K562 (cell line): ENCODE measurements around the gene CNGA4. TPM values are rescaled to one million over a fixed set of nuclear protein-coding genes. Genes with fewer than 3 reads are reported as not detected.

Experiments used
- ATAC-seq: fragments of 200-7000 bp; cut with Tn5 transposase; 3 replicates; pipeline ENCODE4 v1.9.1; 2020; ENCODE audit warnings: moderate library complexity
- BruUV-seq: library from RNA; stranded (reverse); fragments of 400-500 nt; replicated peaks from 2 replicates; lab custom pipeline; 2021; lab: Mats Ljungman, UMichigan
- CTCF ChIA-PET: fragments of 300-600 bp; formaldehyde crosslinking; extraction: SDS; loops from one replicate; lab custom pipeline; 2021; ENCODE audit warnings: low intra/inter-chr PET ratio; lab: Yijun Ruan, JAX
- POLR2A ChIA-PET: fragments of 300-600, 350-650 bp; sonication (Branson Sonifier 250); formaldehyde crosslinking; extraction: SDS; loops from one replicate; lab custom pipeline; 2021; ENCODE audit warnings: antibody characterized with exemption, inconsistent platforms; lab: Yijun Ruan, JAX
- DNase-seq, 4 experiments: peaks; one replicate each; pipeline versions ENCODE4 v3.0.0 to v3.0.0-alpha.2; 2011 to 2018; ENCODE audit warnings: low spot score in 3 of 4, mixed read lengths in 3 of 4; ENCODE audit errors: extremely low read depth in 1 of 4
- FAIRE-seq: peaks from 2 replicates; lab custom pipeline; 2011; peaks lifted over from hg19 to GRCh38; lab: Jason Lieb, UNC
- H2AFZ ChIP-seq: 2 replicates; pipeline ENCODE4 v1.6.0; 2011; ENCODE audit warnings: low read depth, low read length, control low read depth, inconsistent platforms
- H3K27ac ChIP-seq: fragments of 200-600 bp; 3 replicates; pipeline ENCODE4 v1.8.0; 2011; ENCODE audit warnings: low read depth, mild to moderate bottlenecking, control low read depth, inconsistent platforms, low read length, moderate library complexity, mixed read lengths; ENCODE audit errors: extremely low read depth
- H3K27me3 ChIP-seq, 2 experiments: fragments of 300-600 bp in 1 of 2; 2 replicates in 1 of 2; 3 replicates in 1 of 2; pipeline versions ENCODE4 v1.6.0 to v1.8.0; 2011; ENCODE audit warnings: inconsistent platforms in 2 of 2, low read length in 2 of 2, mild to moderate bottlenecking in 1 of 2, mixed read lengths in 1 of 2, moderate library complexity in 1 of 2; ENCODE audit not compliant: control insufficient read depth in 2 of 2, insufficient read depth in 2 of 2
- H3K36me3 ChIP-seq: fragments of 300-600 bp; 3 replicates; pipeline ENCODE4 v1.8.0; 2011; ENCODE audit warnings: mild to moderate bottlenecking, low read length, inconsistent platforms; ENCODE audit not compliant: control insufficient read depth, insufficient read depth
- H3K4me1 ChIP-seq, 2 experiments: fragments of 200-600 bp in 1 of 2; replicated peaks in 1 of 2; 2 replicates in 1 of 2; 3 replicates in 1 of 2; pipeline versions ENCODE4 v1.5.1 to v1.8.0; 2011; ENCODE audit warnings: inconsistent platforms in 2 of 2, low read length in 2 of 2, mild to moderate bottlenecking in 1 of 2, mixed read lengths in 1 of 2, moderate library complexity in 1 of 2; ENCODE audit not compliant: control insufficient read depth in 2 of 2, insufficient read depth in 2 of 2
- H3K4me2 ChIP-seq: 2 replicates; pipeline ENCODE4 v1.6.1; 2011; ENCODE audit warnings: low read length, control low read depth, inconsistent platforms, mixed read lengths; ENCODE audit not compliant: insufficient read depth
- H3K4me3 ChIP-seq: fragments of 200-600 bp; sonication (generic), shearing (Covaris generic); 2 replicates; pipeline ENCODE4 v1.5.1; 2016; ENCODE audit warnings: control low read depth, inconsistent platforms
- H3K79me2 ChIP-seq: fragments of 200-600 bp; 3 replicates; pipeline ENCODE4 v1.8.0; 2011; ENCODE audit warnings: low read length, inconsistent platforms; ENCODE audit not compliant: control insufficient read depth, insufficient read depth
- H3K9ac ChIP-seq, 2 experiments: 2 replicates each; pipeline versions ENCODE4 v1.6.0 to v1.6.1; 2011; ENCODE audit warnings: low read depth in 2 of 2, low read length in 2 of 2, control low read depth in 1 of 2, inconsistent platforms in 1 of 2, mild to moderate bottlenecking in 1 of 2, mixed read lengths in 1 of 2; ENCODE audit not compliant: insufficient read depth in 1 of 2
- H3K9me1 ChIP-seq: one replicate; pipeline ENCODE4 v1.6.0; 2011; ENCODE audit warnings: inconsistent platforms, mild to moderate bottlenecking, low read length, moderate library complexity; ENCODE audit not compliant: control insufficient read depth, insufficient read depth
- H3K9me3 ChIP-seq: replicated peaks from 2 replicates; pipeline ENCODE4 v1.5.1; 2011; ENCODE audit warnings: low read depth, low read length, inconsistent platforms; ENCODE audit not compliant: control insufficient read depth, insufficient read depth
- H4K20me1 ChIP-seq: replicated peaks from 2 replicates; pipeline ENCODE4 v1.6.1; 2011; ENCODE audit warnings: low read length, inconsistent platforms, mixed read lengths; ENCODE audit not compliant: control insufficient read depth, insufficient read depth
- GMEB1 ChIP-seq: fragments of 250-450 bp; sonication (Bioruptor Pico); IDR thresholded peaks from 2 replicates; pipeline ENCODE4 v1.4.0; 2020; ENCODE audit warnings: mild to moderate bottlenecking
- HMBOX1 ChIP-seq: sonication (generic); IDR thresholded peaks from 2 replicates; pipeline ENCODE4 v1.6.1; 2016
- WGBS: fragments of 100-300 bp; shearing (Covaris generic); methylation state at CpG from one replicate; pipeline ENCODE4 v1.1.6; 2016; ENCODE audit warnings: low coverage, mixed read lengths; ENCODE audit not compliant: insufficient coverage; ENCODE audit errors: missing lambda C conversion rate; 5-methylcytosine and 5-hydroxymethylcytosine counted together
- in situ Hi-C: fragments of 300-500 bp; cut with MboI; formaldehyde crosslinking; loops from 4 replicates; pipeline ENCODE4 v1.15.0; 2018; ENCODE audit warnings: inconsistent platforms, mixed read lengths
- intact Hi-C: fragments of 100-400 bp; cut with micrococcal nuclease; formaldehyde crosslinking; loops from 2 replicates; pipeline ENCODE4 v1.14.2; 2022
- polyA plus RNA-seq, 8 experiments: library from polyadenylated mRNA; depleted of rRNA in 4 of 8; stranded (reverse) in 5 of 8; unstranded in 3 of 8; fragments of >200 nt; fragmentation: Nextera tagmentation in 2 of 8; fragmentation: Illumina TruSeq in 1 of 8; extraction: Ambion mirVana in 2 of 8; extraction: Trizol in 1 of 8; gene quantifications; 2 replicates each; pipeline versions ENCODE4 v1.2.1 to v1.2.3, GENCODE V29; 2011 to 2014; ENCODE audit warnings: inconsistent platforms in 1 of 8, missing spikeins in 1 of 8
- total RNA-seq, 7 experiments: library from RNA; depleted of rRNA in 6 of 7; stranded (reverse); fragments of >200 nt in 6 of 7; fragmentation: Illumina TruSeq in 2 of 7; extraction: Trizol in 2 of 7; gene quantifications; 2 replicates each; pipeline versions ENCODE4 v1.2.1 to v1.2.3, GENCODE V29; 2011 to 2021; ENCODE audit warnings: low replicate concordance in 1 of 7

CNGA4 gene
- total and polyA plus RNA-seq, 9 of the 15 experiments (the other 6 are each of a cell fraction or from before 2014, with no cell fraction given): 0.04 to 0.09 (median 0.06) TPM; not detected in 6

GRCh38 chr11:6237266-6237665 is 1.6 kb upstream of the CNGA4 start:
- Histone ChIP-seq H3K79me2 (peaks cover 21% of the 10 kb centered on the region), H3K9me3 (no peaks in the 10 kb centered on the region), H3K27me3 (peaks cover 0 to 29% of the 10 kb centered on the region in 2 experiments; a peak in 3 of 5 replicates), H3K9me1 (no peaks in the 10 kb centered on the region), H3K9ac (no peak overlapping the region), H3K27ac (no peak overlapping the region), H4K20me1 (no peaks in the 10 kb centered on the region), H3K4me3 (no peak overlapping the region), H2AFZ (no peak overlapping the region)
- intact Hi-C loops: no loop called here
- FAIRE-seq: peak; percentile 29
- ChIA-PET CTCF (no interaction called here), POLR2A (interaction anchor here (0.7 kb wide), 1 partner anchor 13 kb away, joined by 3 read pairs; no protein-coding TSS in a partner anchor)
- TF ChIP-seq HMBOX1: peak; percentile 20; the same call in 1 of the 2 replicates
- no peak for TF ChIP-seq GMEB1 (CRISPR knock-in tag)
- TF ChIP-seq, all 486 proteins: peak for 1
- WGBS: 6% methylated on average over 4 of the region's 4 CpGs
- no TSS peak for BruUV-seq
- DNase-seq (no peak), ATAC-seq (no peak)
- no peak overlapping the region for H3K4me2 ChIP-seq
- H3K36me3 ChIP-seq: no peaks in the 10 kb centered on the region
- H3K4me1 ChIP-seq: peaks cover 9% of the 10 kb centered on the region in 2 experiments; a peak in 3 of 5 replicates
- in situ Hi-C loops: no loop called here
